Embryonic facial prominence (tissue), 1 donor: ENCODE results near the gene ERO1A.
A peak's percentile ranks its signal among the peaks of the same experiment; 100 is the strongest.
"Not testable (repeated sequence)": the region's sequence is repeated elsewhere in the genome, so short reads cannot be mapped to it uniquely, and the experiment has no call there.

ENCODE experiments used
- DNase-seq: peaks from one replicate; pipeline ENCODE4 v3.0.0-alpha.2; 2016; ENCODE audit errors: extremely low spot score

ERO1A gene, protein sequence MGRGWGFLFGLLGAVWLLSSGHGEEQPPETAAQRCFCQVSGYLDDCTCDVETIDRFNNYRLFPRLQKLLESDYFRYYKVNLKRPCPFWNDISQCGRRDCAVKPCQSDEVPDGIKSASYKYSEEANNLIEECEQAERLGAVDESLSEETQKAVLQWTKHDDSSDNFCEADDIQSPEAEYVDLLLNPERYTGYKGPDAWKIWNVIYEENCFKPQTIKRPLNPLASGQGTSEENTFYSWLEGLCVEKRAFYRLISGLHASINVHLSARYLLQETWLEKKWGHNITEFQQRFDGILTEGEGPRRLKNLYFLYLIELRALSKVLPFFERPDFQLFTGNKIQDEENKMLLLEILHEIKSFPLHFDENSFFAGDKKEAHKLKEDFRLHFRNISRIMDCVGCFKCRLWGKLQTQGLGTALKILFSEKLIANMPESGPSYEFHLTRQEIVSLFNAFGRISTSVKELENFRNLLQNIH

DNA sequence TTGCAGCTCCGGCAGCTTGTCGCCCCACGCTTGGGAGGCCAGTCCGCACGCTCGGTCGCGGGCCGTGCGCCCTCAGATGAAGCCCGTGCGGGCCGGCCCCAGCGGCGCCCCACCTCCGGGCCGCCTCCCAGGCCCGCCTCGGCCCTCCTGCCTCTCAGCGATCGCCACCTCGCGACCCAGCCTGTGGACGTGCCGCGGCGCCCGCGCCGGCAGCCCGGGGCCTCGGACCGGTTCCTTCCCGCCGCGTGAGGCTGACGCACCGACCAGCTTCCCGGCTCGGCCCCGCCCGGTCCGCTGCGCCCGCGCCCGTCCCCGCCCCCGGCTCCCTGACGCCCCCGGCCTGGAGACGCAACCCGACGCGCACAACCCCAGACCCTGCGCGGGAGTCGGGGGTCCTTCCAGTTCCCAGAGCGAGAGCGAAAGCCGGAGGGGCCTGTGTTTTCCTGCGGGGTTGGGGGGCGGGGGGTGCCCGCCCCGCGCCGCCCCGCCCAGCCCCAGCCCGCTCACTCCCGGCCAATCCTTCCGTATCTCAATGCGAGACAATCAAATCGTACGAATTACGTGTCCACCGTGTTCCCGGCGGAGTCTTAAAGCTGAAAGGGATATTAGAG, at the start of gene ERO1A:
ERO1A (minus strand) TSS at position 78 of the 611 bp plus-strand sequence; CDS start at position 1, 77 bp downstream.
- peak; percentile 57 for DNase-seq

DNA sequence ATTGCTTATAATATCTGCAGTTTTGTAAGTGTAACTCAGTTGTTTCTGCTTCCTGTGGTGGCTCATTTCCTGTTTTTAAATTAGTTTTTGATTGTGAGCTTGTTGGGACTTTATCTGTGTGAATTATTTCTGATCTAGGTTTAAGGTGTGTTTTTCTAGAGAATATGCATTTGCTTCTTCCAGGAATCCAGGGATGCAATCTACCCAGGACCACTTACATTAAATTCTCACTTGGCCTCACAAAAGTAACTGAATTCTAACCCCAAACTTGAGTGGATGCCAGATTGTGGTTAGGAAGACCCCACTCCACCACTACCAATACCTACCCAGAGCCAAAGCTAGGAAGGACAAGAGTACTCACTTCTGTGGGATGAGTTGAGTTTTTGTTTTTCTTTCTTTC, 46.5 kb upstream of the ERO1A start:
- no peak for DNase-seq

DNA sequence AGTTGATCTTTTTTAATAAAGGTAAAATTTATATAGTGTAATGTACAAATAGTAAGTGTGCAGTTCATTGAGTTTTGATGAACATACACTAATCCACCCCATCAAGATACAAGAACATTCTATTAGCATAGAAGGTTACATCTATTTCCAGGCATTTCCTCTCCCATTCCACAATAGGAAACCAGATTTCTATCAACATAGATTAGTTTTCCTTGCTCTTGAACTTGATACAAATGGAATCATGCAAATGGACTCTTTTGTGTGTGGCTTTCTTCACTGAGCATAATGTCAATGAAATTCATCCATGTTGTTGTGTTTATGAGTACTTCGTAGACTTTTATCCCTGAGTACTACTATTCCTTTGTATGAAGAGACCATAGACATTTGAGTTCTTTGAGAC, 45.4 kb upstream of the ERO1A start:
- no peak for DNase-seq

DNA sequence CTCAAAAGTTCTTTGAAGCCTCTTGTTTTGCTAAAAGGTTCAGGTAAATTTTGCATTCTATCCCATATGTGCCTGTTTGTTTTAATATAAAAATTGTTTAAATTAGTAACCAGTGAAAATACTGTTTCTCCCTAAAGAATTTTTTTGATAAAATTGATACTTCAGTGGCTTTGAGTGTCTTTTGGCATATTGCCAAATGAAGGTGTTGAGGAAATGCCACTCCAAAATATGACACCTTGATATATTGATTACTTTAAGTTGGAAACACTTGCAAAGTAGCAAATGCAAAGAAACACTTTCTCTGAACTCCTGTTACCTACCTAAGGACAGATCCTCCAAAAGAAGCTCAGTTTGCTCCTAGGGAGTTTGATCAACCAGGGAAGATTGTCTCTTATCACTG, 43.1 kb upstream of the ERO1A start:
- DNase-seq, result no peak

DNA sequence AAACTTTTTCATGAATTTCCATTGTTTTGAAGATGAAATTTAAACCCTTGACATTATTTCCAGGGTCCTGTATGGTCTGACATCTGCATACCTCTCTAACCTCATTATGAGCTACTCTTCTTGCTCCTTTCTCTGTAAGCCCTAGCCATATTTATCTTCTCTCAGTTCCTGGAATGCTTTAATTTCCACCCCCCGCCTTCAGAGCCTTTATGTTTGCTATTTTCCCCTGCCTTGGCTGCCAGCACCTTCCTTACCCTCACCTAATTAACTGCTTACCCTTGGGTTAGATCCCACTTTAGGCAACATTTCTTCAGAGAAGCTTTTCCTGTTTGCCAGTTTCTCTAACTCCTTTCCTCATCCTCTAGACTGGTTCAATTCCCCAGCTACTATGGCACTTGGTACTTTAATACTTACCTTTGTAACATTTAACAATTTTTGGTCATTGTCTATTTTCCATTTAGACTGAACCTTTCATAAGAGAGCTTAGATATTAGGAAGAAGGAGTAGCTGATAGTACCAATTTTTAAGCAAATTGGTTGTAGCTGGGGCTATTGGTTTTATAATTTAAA, 40.6 kb upstream of the ERO1A start:
- DNase-seq, result no peak

DNA sequence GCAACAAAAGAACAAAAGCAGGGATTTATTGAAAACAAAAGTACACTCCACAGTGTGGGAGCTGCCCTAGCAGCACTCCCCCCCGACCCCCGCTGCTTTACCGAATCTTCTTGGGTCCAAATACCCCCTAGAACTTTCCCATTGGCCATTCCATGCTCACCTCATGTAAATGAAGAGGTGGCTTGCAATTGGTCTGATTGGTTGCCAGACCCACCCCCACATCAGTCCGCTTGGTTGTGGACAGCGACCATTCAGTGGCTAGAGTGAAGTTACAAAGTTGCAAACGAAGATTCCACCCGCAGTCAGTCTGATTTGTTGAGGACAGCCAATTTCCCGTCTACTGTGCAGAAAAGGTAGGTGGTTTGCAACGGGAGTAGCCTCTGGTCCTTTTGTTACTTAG, 38.5 kb upstream of the ERO1A start:
- no peak for DNase-seq

DNA sequence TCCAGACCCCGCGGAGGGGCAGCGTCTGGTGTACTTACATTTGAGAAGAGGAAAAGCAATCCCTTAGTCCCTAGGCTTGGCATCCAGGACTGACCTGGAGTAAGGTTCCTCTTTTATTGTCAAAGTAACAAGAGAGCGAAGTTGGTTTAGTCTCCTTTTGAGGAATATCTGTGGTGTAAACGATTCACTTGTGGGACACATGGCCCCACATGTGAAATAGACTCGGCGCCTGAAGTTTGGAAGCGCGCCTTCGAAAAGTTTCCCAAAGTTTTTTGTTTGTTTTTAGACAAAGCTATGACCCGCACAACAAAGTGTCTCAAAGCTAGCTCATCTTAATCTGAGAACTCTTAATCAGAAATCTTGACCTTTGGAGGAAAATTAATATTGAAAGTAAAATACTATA, 35.4 kb upstream of the ERO1A start:
- DNase-seq, result no peak

DNA sequence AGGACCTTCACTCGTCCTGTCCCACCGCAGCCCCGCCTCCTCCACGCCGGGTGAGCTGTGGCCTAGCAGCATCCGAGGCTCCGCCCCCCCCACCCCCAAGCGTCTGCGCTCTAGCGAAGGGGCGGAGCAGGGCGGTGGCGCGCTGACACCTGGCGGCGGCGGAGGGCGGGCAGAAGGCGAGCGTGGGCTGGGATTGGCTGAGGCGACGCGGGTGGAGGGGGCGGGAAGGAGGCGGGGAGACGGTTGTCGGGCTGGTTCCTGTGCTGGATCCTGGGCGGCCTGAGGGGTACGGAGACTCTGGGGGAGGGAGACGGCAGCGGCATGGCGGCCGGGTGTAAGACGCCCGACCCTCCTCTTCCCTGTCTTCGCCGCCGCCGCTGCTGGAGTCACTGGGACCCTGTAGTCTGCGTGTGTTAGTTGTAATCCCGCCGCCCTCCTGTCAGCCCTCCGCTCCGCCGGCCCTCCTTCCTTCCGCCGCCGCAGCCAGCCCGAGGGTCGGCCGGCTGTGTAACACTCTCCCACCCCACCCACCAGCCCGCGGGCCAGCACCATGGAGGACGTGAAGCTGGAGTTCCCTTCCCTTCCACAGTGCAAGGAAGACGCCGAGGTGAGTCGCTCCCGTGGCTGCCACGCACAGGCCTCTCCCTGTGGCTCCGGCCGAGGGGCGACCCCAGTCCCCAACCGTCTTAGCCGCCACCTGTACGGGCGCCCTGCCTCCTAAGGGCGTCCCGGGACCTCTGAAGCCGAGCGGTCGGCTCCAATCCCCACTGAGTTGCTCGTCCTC, 34.8 kb upstream of the ERO1A start, which contains the start of gene STYX:
STYX (plus strand) TSS at position 242 of the 784 bp plus-strand sequence; CDS start at position 551, 309 bp downstream.
- DNase-seq, result peak; percentile 83

DNA sequence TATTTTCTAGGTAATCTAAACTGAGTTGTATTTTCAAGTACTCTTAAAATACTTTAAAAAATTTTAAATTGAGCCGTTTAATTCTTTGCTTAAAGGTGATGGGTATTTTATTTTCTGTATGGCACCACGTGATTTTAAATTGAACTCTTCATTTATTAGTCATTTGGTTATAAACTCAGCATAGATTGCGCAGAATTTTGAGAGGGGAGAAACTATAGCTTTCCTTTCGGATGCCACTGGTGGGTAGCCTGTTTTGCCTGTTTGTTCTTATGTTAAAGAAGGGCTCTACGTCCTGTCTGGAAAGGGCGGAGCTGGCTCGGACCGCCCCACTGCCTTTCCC, 34.2 kb upstream of the ERO1A start:
- DNase-seq, result no peak

DNA sequence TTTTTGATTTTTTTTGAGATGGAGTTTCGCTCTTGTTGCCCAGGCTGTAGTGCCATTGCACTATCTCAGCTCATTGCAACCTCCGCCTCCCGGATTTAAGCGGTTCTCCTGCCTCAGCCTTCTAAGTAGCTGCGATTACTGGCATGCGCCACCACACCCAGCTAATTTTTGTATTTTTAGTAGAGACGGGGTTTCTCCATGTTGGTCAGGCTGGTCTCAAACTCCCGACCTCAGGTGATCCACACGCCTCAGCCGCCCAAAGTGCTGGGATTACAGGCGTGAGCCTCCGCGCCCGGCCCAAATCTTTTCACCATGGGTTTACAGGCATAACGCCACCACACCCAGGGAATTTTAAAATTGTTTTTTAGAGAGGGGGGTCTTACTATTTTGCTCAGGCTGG, 33.7 kb upstream of the ERO1A start:
- DNase-seq, result not testable (repeated sequence)

DNA sequence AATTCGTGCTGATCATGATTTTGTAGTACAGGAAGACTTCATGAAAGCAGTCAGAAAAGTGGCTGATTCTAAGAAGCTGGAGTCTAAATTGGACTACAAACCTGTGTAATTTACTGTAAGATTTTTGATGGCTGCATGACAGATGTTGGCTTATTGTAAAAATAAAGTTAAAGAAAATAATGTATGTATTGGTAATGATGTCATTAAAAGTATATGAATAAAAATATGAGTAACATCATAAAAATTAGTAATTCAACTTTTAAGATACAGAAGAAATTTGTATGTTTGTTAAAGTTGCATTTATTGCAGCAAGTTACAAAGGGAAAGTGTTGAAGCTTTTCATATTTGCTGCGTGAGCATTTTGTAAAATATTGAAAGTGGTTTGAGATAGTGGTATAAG, 32.2 kb upstream of the ERO1A start:
- not testable (repeated sequence) for DNase-seq

DNA sequence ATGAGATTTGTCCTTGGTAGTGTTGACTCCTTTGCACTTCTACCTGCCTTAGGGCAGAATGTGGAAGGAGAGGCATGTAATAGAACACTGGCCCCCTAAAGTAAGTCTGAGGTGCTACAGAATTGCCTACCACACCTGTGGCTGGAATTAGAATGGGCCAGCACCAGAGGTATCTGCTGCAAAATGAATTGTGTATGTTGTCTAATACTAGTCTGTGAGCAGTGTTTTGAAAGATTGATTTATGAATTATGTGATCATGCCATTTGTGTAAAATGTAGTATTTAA, 28.9 kb upstream of the ERO1A start:
- no peak for DNase-seq

DNA sequence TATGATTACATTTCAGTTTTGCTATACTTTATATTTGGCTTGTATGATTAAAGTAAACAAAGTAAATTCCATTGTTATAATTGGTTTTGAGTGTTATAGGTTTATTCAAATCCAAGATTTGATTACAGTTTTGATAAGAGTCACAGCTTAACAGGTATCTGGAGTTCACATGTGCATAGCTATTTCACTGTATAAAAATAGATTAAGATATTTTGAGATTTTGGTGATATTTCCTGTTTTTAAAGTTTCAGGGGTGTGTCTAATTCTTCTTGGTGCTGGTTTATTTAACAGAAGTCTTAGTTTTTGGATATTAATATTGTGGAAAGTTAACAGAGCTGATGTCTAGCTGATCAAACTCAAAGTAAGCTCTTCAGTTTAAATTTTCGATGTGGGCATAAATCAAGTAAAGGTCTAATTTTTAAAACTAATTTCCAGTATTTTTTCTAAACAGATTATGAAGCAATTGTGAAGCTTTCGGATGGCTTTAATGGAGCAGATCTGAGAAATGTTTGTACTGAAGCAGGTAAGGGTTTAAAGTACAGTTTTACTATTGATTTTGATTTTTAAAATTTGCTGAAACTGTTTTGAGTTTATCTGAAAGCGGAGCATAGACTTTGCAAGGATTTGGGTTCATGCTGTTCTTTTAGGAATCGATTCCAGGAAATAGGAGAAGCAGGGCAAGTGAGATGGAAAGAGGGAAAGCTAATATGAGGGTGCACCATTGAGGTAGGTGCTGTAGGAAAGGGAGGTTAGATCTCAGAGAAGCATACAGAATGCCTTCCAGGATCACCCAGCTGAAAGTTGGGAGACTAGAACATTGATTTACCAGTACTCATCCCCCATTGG, 28.4 kb upstream of the ERO1A start:
- DNase-seq, result no peak

DNA sequence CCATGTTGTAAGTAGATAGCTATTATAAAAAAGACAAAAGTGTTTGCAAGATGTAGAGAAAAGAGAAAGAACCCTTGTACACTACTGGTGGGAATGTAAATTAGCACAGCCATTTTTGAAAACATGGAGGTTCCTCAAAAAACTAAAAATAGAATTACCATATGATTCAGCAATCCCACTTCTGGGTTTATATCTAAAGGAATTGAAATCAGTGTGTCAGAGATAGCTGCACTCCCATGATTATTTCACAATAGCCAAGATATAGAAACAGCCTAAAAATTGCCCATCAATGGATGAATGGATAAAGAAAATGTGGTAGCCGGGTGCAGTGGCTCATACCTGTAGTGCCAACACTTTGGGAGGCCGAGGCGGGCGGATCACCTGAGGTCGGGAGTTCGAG, 20.8 kb upstream of the ERO1A start:
- no peak for DNase-seq

DNA sequence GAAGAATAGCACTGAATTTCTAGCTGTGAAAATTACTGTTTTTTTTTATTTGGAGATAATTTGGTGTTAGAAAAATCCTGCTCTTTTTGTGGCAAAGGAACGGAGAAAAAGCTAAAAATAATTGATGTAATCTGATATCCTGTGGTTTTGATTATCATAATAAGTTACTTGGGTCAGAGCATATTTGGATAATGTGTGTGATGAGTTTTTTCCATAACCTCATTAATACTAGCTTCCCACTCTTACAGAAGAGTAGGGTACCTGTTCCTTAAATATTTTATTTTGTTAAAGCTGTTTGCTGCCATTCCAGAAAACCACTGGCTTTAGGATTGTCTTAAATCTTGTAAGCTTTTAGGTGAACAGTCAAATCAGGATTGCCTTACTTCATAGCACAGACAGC, 16.3 kb upstream of the ERO1A start:
- DNase-seq, result no peak

DNA sequence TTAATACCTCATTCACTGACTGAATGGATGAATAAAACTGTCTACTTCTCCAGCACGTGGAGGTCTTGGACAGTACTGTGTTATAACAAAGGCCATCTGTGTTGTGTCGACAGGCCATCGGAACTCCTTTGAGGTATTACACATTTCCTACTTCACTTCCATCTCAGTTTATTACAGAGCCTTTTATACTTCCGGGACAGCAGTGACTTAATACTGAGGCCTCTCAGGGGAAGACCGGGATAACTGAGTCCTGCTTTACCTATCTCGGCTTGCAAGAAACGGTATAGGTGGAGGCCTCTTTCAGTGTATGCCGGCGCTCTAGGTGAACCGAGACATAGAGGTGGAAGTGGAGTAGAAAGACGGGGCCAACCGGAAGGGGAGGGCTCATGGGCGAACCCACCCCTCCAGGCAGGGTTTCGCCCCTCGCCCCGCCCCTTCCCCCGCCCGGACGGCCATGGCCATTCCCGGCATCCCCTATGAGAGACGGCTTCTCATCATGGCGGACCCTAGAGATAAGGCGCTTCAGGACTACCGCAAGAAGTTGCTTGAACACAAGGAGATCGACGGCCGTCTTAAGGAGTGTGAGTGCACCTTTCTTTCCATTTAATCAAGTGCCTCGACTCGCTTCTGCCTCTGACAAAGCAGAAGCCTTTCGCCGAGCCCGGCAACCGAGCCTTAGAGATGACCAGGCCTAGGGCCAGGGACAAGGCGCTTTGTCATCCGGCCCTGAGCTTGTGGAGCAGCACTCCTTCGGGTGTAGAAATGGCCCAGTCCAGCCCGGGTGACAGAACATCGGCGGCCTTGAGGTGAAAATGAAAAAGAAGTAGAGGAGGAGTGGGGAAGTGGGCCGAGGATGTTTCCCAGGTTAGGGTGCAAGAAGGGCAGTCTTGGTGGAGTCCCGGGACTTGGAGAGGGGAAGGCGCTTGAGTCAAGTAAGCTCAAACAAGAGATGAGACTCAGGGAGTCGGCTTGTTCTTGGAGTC, 11.7 kb upstream of the ERO1A start, which contains the start of gene PSMC6:
PSMC6 (plus strand) TSS at position 477 of the 983 bp plus-strand sequence; CDS start at position 497, 20 bp downstream.
- peak; percentile 91 for DNase-seq

DNA sequence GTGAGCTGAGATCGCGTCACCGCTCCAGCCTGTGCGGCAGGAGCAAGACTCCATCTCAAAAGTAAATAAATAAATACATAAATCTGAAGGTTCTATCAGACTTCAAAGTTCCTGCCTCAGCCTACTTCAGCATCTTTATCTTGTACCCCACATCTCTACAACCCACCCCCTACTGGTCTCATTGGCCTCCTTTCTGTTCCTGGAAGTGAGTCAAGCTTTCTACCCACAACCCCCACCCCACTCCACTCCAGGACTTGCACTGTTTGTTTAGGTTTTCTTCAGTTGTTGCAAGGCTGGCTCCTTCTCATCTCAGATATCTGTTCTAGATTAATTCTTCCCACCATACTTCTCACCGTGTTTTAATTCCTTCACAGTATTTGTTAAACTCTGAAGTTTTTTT, 10.9 kb upstream of the ERO1A start:
- DNase-seq, result no peak

DNA sequence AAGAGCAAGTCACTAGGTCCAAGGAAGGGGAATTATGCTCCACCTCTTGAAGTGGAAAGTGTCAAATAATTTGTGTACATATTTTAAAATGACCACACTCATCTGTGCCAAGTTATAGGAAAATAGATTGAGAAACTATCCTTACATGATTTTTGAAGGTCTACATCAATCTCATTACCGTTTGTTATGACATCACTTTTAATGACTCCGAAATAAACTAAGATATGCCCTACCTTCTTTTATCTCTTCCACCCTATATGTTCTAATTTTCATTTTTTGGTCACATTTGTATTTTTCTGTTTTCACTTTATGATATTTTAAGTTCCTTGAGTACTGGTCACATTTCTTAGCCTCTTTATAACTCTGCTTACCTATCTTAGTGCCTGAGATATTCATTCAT, 8.3 kb upstream of the ERO1A start:
- DNase-seq, result no peak

DNA sequence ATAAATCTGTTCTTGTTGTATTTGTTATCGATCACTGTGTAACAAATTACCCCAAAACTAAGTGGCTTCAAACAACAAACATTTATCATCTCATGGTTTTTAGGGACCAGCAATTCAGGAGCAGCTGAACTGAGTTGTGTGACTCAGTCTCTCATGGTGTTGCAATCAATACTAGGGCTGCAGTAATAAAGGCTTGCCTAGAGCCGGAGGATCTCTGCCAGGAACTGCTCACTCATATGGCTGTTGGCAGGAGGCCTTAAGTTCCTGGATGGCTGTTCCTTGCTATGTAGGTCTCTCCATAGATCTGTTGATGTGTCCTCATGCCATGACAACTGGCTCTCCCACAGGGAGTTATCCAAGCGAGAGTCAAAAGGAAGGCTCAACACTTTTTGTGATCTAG, 7.9 kb upstream of the ERO1A start:
- no peak for DNase-seq

DNA sequence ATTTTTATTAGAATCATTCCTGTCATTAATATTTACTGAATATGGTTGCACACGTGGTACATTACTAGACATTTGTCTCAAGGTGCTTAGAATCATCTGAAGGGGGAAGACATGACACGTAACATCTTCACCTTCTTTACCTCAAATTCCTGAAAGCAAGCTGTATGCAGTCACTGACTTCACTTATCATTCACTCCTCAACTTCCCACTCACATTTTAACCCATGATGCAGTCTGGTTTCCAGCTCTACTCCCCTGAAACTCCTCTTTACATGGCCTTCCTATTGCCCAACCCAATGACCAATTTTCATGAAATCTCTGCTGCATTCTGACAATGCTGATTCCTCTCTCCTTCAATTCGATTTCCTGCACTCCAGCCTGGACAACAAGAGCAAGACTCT, 5.9 kb upstream of the ERO1A start:
- DNase-seq, result no peak
